ENCODE measurements around the gene BCLAF3.

DNA sequence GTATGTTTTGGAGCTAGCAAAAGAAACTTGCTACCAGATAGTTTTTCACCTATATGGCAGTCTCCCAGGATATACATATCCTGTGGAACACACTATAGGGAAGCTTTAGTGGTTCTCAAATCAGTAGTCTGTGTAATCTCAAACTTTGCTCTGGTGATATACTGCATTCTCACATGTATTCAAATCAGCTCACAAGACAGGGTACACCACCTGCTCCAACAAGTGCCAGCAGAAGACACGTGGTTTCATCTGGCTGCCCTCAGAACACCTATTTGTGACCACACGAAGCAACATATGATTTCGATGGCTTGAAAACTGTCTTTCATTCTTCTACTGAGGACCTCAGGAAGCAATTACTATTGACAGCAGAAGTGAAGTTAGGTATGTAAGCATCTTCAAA, 37.7 kb downstream of the BCLAF3 start:
- TF ChIP-seq, protein P1, sequence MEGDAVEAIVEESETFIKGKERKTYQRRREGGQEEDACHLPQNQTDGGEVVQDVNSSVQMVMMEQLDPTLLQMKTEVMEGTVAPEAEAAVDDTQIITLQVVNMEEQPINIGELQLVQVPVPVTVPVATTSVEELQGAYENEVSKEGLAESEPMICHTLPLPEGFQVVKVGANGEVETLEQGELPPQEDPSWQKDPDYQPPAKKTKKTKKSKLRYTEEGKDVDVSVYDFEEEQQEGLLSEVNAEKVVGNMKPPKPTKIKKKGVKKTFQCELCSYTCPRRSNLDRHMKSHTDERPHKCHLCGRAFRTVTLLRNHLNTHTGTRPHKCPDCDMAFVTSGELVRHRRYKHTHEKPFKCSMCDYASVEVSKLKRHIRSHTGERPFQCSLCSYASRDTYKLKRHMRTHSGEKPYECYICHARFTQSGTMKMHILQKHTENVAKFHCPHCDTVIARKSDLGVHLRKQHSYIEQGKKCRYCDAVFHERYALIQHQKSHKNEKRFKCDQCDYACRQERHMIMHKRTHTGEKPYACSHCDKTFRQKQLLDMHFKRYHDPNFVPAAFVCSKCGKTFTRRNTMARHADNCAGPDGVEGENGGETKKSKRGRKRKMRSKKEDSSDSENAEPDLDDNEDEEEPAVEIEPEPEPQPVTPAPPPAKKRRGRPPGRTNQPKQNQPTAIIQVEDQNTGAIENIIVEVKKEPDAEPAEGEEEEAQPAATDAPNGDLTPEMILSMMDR (IDR thresholded peaks at IDR 0.05) = no peak
- TF ChIP-seq POLR2AphosphoS5 (IDR thresholded peaks at IDR 0.05) = no peak
- TF ChIP-seq POLR2A (IDR thresholded peaks at IDR 0.05; ENCODE audit: low read depth) = no peak
